Daoy (cell line): ENCODE results near the gene UBE2S. TPM values are rescaled to one million over a fixed set of nuclear protein-coding genes. Genes with fewer than 3 reads are reported as not detected.
"Not testable (repeated sequence)": the region's sequence is repeated elsewhere in the genome, so short reads cannot be mapped to it uniquely, and the experiment has no call there.

ENCODE experiments used
- DNase-seq: peaks from one replicate; pipeline ENCODE4 v3.0.0-alpha.2; 2015; ENCODE audit warnings: low read depth
- total RNA-seq: library from RNA; depleted of rRNA; stranded (reverse); fragments of >200 nt; shearing (Covaris generic); gene quantifications from 2 replicates; pipeline ENCODE4 v1.2.3, GENCODE V29; 2014; rRNA removed

The UBE2S gene
- 317 and 338 TPM in 2 replicates for total RNA-seq

- DNase-seq: not testable (repeated sequence)
Observed at GRCh38 chr19:55407550-55407799, at the start of gene UBE2S. TSS of gene UBE2S (minus strand) at chr19:55407788. CDS start at chr19:55407589, 199 bp downstream.

DNA sequence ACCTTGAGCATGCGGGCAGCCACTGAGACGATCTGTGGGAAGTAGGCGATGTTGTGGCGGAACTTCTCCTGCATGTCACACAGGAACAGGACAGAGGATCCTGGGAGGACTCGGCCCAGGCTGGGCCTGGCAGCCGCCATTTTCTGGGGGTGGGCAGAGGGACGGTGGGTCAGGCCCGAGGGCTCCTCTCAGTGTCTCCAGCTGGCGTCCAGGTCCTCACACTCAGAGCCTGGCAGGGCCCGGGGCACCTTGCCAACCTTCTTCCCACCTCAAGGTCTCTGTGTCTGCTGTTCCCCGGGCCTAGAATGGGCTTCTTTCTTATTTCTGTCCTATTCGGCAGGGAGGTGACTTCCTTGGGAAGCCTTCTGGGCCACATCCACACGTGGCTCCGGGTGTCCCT, 48.8 kb upstream of the UBE2S start:
- DNase-seq: no peak

DNA sequence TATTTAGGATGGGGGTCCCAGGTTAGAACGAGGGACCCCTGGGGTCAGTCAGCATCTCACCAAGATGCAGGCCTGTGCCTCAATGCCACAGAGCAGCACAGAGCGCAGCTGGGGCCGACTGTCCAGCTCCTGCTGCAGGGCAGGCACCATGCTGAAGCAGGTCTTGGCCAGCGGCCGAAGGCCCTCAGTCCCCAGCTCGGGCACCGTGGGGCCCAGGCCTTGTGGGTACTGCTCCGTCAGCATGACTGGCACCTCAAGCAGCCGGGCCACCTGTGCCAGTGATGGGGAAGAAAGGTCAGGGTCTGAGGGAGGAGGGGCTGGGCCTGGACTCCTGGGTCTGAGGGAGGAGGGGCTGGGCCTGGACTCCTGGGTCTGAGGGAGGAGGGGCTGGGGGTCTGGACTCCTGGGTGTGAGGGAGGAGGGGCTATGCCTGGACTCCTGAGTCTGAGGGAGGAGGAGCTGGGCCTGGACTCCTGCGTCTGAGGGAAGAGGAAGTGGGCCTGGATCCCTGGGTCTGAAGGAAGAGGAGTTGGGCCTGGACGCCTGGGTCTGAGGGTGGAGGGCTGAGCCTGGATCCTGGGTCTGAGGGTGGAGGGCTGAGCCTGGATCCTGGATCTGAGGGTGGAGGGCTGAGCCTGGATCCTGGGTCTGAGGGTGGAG, 48.1 kb upstream of the UBE2S start:
- no peak for DNase-seq

GRCh38 chr19:55454787-55455243, 47.2 kb upstream of the UBE2S start:
- DNase-seq: peak; percentile 51

GRCh38 chr19:55453511-55454260, 46.1 kb upstream of the UBE2S start:
- no peak for DNase-seq

DNA sequence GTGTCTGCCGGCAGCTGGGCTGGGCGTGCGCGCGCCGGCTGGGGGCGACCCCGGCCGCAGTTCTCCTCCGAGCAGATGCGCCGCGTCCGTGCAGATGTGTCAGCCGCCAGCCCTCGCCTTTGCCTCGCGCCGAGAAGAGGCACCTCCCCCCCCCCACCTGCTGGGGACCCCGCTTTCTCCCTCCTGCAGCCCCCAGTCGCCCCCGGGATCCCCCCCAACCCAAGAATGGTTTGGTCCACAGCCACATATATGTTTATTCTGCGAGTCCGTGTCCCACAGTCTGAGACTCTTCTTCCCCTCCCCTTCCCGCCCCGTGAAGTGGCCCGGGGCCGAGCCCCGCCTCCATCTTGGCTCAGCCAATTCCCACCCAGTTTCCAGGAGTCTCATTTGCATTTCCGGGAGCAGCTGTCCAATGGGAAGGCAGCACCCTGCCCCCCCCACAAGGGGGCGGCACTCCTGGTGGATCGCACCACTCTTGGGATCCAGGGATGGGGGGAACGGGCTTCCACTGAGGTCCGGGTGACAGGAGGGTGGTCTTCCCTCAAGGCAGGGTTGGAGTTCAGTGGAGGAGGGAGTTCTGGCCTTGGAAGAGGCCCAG, 45.3 kb upstream of the UBE2S start:
- peak; percentile 85 for DNase-seq

DNA sequence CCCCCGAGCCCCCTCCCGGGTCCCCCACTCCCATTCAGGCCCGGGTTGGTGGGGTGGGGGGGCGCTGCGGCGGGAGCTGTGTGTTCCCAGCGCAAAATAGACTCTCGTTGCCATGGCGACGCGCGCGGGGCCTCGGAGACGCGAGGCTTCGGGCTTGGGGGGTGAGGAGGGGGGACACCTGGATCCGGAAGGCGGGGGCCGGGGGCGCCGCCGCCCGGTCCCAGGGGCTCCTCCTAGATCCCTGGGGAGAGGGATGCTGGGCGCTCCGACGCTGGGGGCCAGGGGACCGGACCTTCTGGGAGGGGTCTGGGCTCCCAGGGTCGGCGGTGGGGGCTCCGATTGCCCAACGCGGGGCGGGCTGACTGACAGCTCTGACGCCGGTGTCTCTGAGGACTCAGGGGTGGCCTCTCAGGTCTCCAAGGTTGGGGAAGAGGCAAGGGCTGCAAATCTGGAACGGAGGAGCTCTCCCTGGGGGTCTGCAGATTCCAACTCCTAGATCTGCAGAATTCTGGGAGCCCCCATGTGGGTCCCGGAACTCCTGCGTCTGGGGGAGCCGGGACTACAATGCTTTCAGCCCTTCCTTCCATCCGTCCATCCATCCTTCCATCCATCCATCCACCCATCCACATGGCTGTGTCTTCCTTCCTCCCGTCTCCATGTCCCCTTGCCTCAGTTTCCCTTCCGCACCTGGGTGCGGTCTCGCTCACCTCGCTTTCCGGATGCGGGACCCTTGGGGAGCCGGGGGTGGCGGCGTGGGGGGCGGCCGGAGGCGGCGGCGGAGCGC, 44.6 kb upstream of the UBE2S start:
- peak; percentile 32 for DNase-seq

DNA sequence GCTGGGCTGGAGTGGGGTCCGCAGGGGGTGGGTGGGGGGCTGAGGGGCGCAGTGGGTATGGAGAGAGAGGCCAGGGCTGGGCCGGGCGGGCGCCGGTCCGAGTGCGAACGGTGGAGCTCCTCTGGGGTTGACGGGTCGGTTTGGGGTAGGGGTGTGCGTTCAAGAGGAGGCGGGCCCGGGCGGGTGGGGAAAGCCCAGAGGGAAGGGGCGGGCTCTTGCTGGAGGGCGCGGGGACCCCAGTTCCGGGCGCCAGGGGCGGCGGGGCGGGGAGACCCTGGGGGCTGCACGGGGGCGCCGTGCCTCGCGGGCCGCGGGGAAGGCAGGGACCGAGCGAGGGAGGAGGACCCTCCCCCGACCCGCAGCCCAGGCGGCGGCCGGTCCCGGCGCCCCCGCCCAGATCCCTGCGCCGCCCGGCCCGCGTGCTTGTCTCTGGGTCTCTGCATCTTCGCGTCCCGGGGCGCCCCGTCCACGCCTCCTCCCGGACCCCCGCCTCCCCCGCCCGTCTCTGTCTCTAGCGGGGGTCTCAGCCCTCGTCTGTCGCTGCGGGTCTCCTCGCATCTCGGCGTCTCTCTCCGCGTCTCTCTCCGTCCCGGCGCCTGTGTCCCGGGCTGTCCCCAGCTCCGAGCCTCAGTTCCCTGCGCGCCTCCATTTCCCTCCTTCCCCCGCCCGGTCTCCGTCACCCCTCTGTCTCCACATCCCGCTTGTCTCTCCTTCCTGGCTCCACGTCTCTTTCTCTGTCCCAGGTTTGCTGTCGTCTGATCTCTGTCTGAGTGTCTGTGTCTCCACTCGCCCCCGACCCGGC, 43.8 kb upstream of the UBE2S start:
- DNase-seq: peak; percentile 39

DNA sequence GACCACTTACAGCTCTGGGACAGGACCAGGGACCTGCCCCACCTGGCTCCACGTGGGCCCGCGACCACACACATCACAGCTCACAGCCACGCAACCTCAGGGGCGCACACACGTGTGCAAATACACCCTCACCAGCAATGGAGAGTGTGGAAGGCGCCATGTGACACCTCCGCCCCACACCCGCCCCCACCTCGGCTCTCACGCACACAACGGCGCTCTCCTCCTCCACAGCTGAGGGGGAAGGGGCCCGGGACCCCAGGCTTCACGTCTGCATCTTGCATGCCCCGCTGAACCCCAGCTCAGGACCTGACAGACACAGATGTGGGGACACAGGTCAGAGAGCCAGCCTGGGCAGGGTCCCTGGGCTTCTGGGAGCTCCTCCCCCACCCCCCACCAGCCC, 41.9 kb upstream of the UBE2S start:
- no peak for DNase-seq

DNA sequence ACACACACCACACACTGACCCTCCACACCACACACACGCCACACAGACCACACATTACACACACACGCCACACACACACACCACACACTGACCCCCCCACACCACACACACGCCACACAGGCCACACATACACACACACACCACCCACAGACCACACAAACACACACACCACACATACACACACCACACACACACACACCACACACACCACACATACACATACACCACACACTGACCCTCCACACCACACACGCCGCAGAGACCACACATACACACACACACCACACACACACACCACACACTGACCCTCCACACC, 40.5 kb upstream of the UBE2S start:
- not testable (repeated sequence) for DNase-seq

GRCh38 chr19:55447421-55448174, 40.0 kb upstream of the UBE2S start:
- DNase-seq: peak; percentile 90

GRCh38 chr19:55446060-55446459, 38.5 kb upstream of the UBE2S start:
- no peak for DNase-seq

DNA sequence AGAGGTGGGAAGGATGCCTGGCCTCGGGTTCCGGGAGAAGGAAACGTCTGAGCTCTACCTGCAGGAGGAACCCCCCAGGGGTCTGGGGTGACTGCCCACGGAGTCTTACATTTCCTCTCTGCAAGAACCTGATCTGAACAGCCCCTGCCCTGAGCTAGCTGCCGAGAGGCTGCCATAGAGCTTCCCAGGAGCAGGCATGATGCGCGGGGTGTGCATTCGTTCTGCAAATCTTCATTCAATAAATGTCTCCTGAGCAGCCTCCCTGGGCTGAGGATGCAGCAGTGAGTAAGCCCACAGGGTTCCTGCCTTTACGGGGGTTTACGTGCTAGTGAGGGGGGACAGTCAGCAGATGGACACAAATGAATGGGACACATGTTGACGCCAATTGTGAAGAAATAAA, 37.1 kb upstream of the UBE2S start:
- no peak for DNase-seq

DNA sequence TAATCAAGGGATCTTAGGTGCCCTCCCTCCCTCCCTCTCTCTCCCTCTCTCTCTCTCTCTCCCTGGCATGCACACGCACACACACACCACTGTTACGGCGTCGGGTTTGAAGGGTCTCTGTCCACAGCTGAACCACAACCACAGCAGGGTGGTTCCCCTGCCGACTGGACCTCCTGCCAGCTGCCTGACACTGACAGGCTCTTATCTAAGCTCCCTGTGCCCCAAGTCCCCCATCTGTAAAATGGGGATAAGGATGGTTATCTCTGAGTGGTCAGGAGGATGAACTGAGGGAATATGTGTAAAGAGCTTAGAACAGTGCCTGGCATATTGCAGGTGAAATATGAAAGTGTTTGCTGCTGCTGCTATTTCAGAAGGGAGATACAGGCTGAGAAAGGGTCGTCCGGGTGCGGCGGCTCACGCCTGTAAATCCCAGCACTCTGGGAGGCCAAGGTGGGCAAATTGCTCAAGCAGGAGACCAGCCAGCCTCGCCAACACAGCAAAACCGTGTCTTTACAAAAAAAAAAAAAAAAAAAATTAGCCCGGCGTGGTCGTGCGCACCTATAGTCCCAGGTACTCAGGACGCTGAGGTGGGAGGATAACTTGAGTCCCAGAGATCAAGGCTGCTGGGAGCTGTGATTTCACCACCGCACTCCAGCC, 36.4 kb upstream of the UBE2S start:
- DNase-seq: no peak

DNA sequence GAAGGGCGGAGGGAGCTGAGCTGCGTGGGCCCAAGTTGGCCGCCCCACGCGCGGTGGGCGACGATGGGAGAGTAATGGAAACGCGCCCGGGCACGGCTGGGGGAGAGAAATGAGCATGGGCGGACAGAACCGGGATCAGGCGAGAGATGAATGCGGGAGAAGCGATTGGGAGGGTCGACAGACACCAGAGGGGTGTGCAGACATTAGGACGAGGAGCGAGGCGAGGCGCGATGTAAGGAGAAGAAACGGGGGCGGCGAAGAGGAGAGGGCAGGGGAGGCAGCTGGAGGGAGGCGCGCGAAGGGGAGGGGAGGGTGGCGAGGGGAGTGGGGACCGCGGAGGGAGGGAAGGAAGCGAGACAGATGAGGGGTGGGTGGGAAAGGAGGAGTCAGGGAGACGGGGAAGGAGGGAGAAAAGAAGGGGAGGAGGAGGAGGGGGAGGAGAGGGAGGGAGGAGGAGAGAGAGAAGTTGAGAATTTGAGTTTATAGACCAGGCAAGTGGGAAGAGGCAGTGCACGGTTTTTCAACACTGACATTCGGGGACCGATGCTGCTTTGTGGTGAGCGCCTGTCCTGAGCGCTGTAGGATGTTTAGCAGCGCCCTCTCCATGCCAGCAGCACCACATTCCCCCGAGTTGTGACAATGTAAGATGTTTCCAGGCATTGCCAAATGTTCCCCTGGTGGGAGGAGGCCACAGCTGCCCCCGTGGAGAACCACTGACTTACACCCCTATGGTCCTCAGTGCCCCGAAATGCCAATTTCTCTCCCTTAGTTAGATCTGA, 35.6 kb upstream of the UBE2S start, which contains the start of gene SHISA7:
Gene SHISA7 (minus strand): TSS at position 256 of the 779 bp plus-strand sequence. CDS start 437 bp downstream, outside the sequence.
- DNase-seq: peak; percentile 31

- DNase-seq: no peak
Observed at GRCh38 chr19:55442372-55442961, 34.9 kb upstream of the UBE2S start.

DNA sequence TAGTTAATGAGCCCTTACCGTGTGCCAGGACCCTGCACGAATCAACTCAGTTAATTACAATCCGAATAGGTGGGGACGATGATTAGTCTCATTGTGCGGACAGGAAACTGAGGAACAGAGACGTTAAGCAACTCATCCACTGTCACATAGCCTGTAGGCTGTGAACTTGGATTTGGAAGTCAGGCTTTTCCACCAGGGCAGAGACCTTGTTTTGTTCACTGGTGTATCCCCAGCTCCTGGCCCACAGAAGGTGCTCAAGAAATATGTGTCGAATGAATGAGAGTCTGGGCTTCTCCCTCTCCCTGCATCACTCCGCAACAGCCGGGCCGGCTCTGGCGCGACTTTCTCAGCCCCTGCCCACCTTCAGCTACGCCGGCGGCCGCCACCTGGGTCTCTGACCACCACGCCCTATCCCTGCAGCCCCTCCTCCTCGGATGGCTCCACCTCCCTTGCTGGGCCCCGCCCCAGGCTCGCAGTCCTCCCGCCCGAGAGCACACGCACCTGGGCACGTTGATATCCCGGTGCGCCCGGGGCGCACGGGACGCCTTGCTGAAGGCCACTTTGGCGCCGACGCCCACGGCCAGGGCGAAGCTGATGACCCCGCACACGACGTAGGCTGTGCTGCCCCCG, 34.2 kb upstream of the UBE2S start:
- no peak for DNase-seq

- DNase-seq: no peak
Observed at GRCh38 chr19:55441319-55441691, 33.7 kb upstream of the UBE2S start.
